Measurements from ENCODE around the gene WDR13.

- no peak for TF ChIP-seq CTCF (IDR thresholded peaks at IDR 0.05; ENCODE audit: poor library complexity)
- no peak for TF ChIP-seq EZH2phosphoT487 (IDR thresholded peaks at IDR 0.05; ENCODE audit: low read depth, severe bottlenecking, unreplicated experiment)
Measured at GRCh38 chrX:48560056-48560455, 37.2 kb upstream of the WDR13 start.
